Psoas muscle (tissue), 8 donors: ENCODE results near the gene DCANP1. TPM values are rescaled to one million over a fixed set of nuclear protein-coding genes. Genes with fewer than 3 reads are reported as not detected.

Experiments
- ATAC-seq, 4 donors: fragments of 200-7000 bp; cut with Tn5 transposase; one replicate each; pipeline ENCODE4 v1.9.1; 2020; ENCODE audit warnings: moderate library complexity in 3 of 4, mild to moderate bottlenecking in 2 of 4
- DNase-seq, 2 donors: peaks; one replicate each; pipeline ENCODE4 v3.0.0-alpha.2; 2020
- H3K27ac ChIP-seq: fragments of 200-600 bp; one replicate; pipeline ENCODE4 v1.8.0; 2022
- H3K27me3 ChIP-seq, 3 donors: fragments of 200-600 bp in 1 of 3; one replicate each; pipeline versions ENCODE4 v1.6.1 to v1.8.0; 2013 to 2022; ENCODE audit warnings: low read length in 2 of 3, mild to moderate bottlenecking in 2 of 3, moderate library complexity in 1 of 3; ENCODE audit not compliant: insufficient read depth in 3 of 3
- H3K36me3 ChIP-seq, 2 donors: fragments of 200-600 bp in 1 of 2; one replicate each; pipeline versions ENCODE4 v1.6.1 to v1.8.0; 2013 to 2022; ENCODE audit warnings: low read depth in 1 of 2, mild to moderate bottlenecking in 1 of 2, moderate library complexity in 1 of 2; ENCODE audit not compliant: insufficient read depth in 1 of 2
- H3K4me1 ChIP-seq: fragments of 200-600 bp; one replicate; pipeline ENCODE4 v1.8.0; 2022
- H3K4me3 ChIP-seq: fragments of 200-600 bp; one replicate; pipeline ENCODE4 v1.8.0; 2022; ENCODE audit warnings: mild to moderate bottlenecking
- H3K9me3 ChIP-seq: fragments of 200-600 bp; one replicate; pipeline ENCODE4 v1.8.0; 2022
- CTCF ChIP-seq: fragments of 200-600 bp; IDR thresholded peaks from one replicate; pipeline ENCODE4 v1.8.0; 2022; ENCODE audit warnings: antibody characterized with exemption
- WGBS, 3 donors: extraction: QIAGEN DNeasy Blood & Tissue Kit; methylation state at CpG; one replicate each; pipeline versions ENCODE4 v1.1.6 to v1.1.7; 2013; 5-methylcytosine and 5-hydroxymethylcytosine counted together
- intact Hi-C, 2 donors: fragments of 100-400 bp; cut with DNase I; formaldehyde crosslinking; loops; one replicate each; pipeline versions ENCODE4 v1.11.0 to v1.14.2; 2022
- polyA plus RNA-seq, 3 donors: library from polyadenylated mRNA; stranded (reverse); fragments of 200-250 nt; gene quantifications; one replicate each; pipeline ENCODE4 v1.2.3, GENCODE V29; 2013
- total RNA-seq, 4 donors: library from RNA; stranded (reverse); fragmentation: NEBNext Ultra II Directional in 2 of 4; extraction: Animal tissue kit (Norgen Biotek cat#: 25700) in 2 of 4; gene quantifications; one replicate each; pipeline versions ENCODE4 v1.2.1 to v1.2.4, GENCODE V29; 2021 to 2023
- donor health status: healthy with polysubstance abuse.
- donor health status: DM: no; HTN: no; CAD: no; lungs with moderate emphysema.
- donor health status: Bipolar disorder and iron deficiency.
- donor health status: healthy.
- donor health status: DM: yes; HTN: yes; CAD: no.
- donor health status: DM: no; HTN: no; CAD: no.
- donor health status: DM: no; HTN: no; CAD: no.
- donor health status: DM: yes; HTN: yes; CAD: no.

Gene DCANP1
- total and polyA plus RNA-seq, 7 donors: 0.01 TPM; not detected in 6

- H3K4me1 ChIP-seq: peaks cover 14% of the 10 kb centered on the region
- ATAC-seq: peak in 3 of 4 donors; percentile 29 to 64 (median 35)
- peak overlapping the region; percentile 54 for H3K4me3 ChIP-seq
- no peaks in the 10 kb centered on the region for H3K9me3 ChIP-seq
- no peaks in the 10 kb centered on the region for H3K36me3 ChIP-seq
- intact Hi-C loops: loop anchor here in 1 of 2 donors (5.0 kb wide), 1 partner anchor 43 kb away; no protein-coding TSS in a partner anchor
- peaks cover 3 to 78% (median 28%) of the 10 kb centered on the region in 3 donors for H3K27me3 ChIP-seq
- WGBS, 3 donors: 1 to 2% (median 1%) methylated on average over 42 to 44 of the region's 44 CpGs
- H3K27ac ChIP-seq: no peak overlapping the region
- TF ChIP-seq CTCF: no peak
- DNase-seq: no peak
Observed at GRCh38 chr5:135488727-135489465, 41.7 kb upstream of the DCANP1 start.

GRCh38 chr5:135487839-135488514 is 40.8 kb upstream of the DCANP1 start:
- DNase-seq (no peak), ATAC-seq (no peak)
- H3K36me3 ChIP-seq: no peaks in the 10 kb centered on the region
- intact Hi-C loops: loop anchor here in 1 of 2 donors (5.0 kb wide), 1 partner anchor 44 kb away; no protein-coding TSS in a partner anchor
- H3K27me3 ChIP-seq: peaks cover 3 to 75% (median 28%) of the 10 kb centered on the region in 3 donors
- H3K27ac ChIP-seq: no peak overlapping the region
- peaks cover 14% of the 10 kb centered on the region for H3K4me1 ChIP-seq
- WGBS, 3 donors: 40 to 47% (median 43%) methylated on average over 10 to 11 of the region's 11 CpGs
- no peak for TF ChIP-seq CTCF
- peak overlapping the region; percentile 54 for H3K4me3 ChIP-seq
- H3K9me3 ChIP-seq: no peaks in the 10 kb centered on the region

GRCh38 chr5:135487037-135487395 is 39.9 kb upstream of the DCANP1 start:
- no peak for DNase-seq
- intact Hi-C loops: loop anchor here in 1 of 2 donors (5.0 kb wide), 1 partner anchor 45 kb away; no protein-coding TSS in a partner anchor
- Histone ChIP-seq H3K36me3 (no peaks in the 10 kb centered on the region), H3K27me3 (peaks cover 3 to 65% (median 28%) of the 10 kb centered on the region in 3 donors), H3K4me3 (no peak overlapping the region), H3K9me3 (no peaks in the 10 kb centered on the region), H3K27ac (no peak overlapping the region), H3K4me1 (peaks cover 14% of the 10 kb centered on the region)
- TF ChIP-seq CTCF: no peak
- 53 to 64% (median 62%) methylated on average over 1 of the region's 1 CpG for WGBS, 3 donors
- no peak for ATAC-seq

- no peak for TF ChIP-seq CTCF
- intact Hi-C loops: loop anchor here in 1 of 2 donors (5.0 kb wide), 1 partner anchor 46 kb away; no protein-coding TSS in a partner anchor
- Histone ChIP-seq H3K27me3 (peaks cover 3 to 59% (median 24%) of the 10 kb centered on the region in 3 donors), H3K36me3 (no peaks in the 10 kb centered on the region), H3K4me3 (no peak overlapping the region), H3K9me3 (no peaks in the 10 kb centered on the region), H3K27ac (no peak overlapping the region), H3K4me1 (peaks cover 14% of the 10 kb centered on the region)
- DNase-seq (no peak), ATAC-seq (no peak)
- 81 to 84% (median 82%) methylated on average over 13 of the region's 13 CpGs for WGBS, 3 donors
Observed at GRCh38 chr5:135486131-135487036, 39.2 kb upstream of the DCANP1 start.
